GM18858 (cell line): ENCODE data around the gene OR8H3.
"Not testable (repeated sequence)": the region's sequence is repeated elsewhere in the genome, so short reads cannot be mapped to it uniquely, and the experiment has no call there.

Experiments used
- ATAC-seq: cut with Tn5 transposase; IDR thresholded peaks from one replicate; pipeline ENCODE4 v1.9.1; 2021; ENCODE audit not compliant: unreplicated experiment

Gene OR8H3, protein sequence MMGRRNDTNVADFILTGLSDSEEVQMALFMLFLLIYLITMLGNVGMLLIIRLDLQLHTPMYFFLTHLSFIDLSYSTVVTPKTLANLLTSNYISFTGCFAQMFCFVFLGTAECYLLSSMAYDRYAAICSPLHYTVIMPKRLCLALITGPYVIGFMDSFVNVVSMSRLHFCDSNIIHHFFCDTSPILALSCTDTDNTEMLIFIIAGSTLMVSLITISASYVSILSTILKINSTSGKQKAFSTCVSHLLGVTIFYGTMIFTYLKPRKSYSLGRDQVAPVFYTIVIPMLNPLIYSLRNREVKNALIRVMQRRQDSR

DNA sequence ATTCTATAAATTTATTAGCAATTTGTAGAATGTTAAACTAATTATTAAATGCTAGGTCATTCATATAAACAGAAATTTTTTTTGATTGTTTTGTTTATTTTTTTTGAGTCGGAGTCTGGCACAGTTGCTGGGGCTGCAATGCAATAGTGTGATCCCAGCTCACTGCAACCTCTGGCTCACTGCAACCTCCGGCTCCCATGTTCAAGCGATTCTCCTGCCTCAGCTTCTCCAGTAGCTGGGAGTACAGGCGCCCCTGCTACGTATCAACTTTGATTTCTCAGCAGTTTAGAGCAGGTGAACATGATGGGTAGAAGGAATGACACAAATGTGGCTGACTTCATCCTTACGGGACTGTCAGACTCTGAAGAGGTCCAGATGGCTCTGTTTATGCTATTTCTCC is at the start of gene OR8H3:
TSS of gene OR8H3 (plus strand) at position 301 of the 400 bp plus-strand sequence. CDS start at position 301, 0 bp downstream.
- no peak for ATAC-seq

DNA sequence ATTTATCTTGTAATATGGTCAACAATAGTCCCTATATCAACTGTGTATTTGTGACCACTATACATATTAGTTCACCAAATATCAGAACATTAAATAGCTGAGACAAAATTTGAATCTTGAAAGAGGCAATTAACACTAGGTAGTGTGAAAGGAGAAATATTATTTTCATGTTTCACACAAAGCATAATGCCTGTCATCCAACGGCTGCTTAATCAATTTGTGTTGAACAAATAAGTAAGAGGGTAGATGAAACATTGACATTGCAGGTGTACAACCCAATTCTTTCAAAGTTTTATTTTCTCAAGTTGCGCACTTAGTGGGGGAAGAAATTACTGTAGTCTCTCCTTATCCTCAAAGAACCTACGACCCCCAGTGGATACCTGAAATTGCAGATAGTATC is 32.5 kb upstream of the OR8H3 start:
- no peak for ATAC-seq

- ATAC-seq, result no peak
These were observed 29.2 kb upstream of the OR8H3 start, which contains the start of gene OR8I2 for GRCh38 chr11:56093008-56093407. OR8I2 (plus strand) TSS chr11:56093308; CDS start chr11:56093308, 0 bp downstream.

DNA sequence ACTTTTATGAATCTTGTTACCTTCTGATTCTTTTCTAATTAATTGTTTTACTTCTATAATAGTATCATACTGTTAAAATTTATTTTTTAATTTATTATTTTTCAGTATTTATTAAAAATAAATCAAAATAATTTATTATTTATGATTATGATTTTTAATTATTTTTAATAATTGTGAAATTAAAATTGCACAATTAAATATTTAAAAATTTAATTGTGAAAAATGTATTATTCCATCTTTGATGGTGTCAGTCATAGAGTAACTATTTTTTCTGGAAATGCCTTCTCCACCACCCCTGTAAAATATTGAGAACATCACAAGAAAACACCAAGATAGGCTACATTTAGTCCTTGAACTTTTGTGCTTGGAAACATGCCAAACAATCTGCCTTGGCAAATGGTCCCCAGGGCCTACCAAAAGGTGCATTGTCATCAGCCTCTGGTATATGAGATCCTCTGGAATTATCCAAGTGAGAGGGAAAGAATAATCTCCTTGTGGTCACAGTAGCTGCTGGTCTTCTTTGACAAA is 18.9 kb upstream of the OR8H3 start, which contains the start of gene OR8H2:
TSS of gene OR8H2 (plus strand) at position 478 of the 528 bp plus-strand sequence. CDS start 1,356 bp downstream, outside the sequence.
- no peak for ATAC-seq

- ATAC-seq, result no peak
These were observed 18.0 kb downstream of the OR8H3 start, which contains the start of gene OR8J3 for GRCh38 chr11:56140151-56140661. OR8J3 (minus strand) TSS chr11:56140201; CDS start chr11:56137718, 2,483 bp downstream.

- not testable (repeated sequence) for ATAC-seq
These were observed 21.5 kb downstream of the OR8H3 start for GRCh38 chr11:56143681-56144080.

- no peak for ATAC-seq
These were observed 29.2 kb downstream of the OR8H3 start for GRCh38 chr11:56151376-56151775.

GRCh38 chr11:56152333-56152732 is 30.2 kb downstream of the OR8H3 start:
- no peak for ATAC-seq

DNA sequence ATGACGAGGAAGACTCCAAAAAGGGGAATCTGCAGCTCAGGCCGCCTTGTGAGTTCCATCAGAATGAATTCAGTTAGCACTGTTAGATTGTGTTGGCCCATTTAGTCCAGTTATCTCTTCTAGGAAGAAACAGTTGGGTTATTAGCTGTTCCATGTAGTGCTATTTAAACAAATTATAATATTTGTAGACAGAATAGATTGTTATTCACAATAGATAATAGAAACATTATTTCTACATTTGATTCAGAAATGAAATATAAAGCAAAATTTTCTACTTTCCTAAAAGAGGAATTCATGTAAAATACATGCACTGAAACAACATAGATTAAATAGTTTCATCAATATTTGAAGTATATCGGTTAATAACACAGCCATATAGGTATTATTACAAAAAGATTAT is 38.0 kb downstream of the OR8H3 start, which contains the start of gene OR8K5:
TSS of gene OR8K5 (minus strand) at position 101 of the 400 bp plus-strand sequence. CDS start at position 101, 0 bp downstream.
- ATAC-seq, result no peak

DNA sequence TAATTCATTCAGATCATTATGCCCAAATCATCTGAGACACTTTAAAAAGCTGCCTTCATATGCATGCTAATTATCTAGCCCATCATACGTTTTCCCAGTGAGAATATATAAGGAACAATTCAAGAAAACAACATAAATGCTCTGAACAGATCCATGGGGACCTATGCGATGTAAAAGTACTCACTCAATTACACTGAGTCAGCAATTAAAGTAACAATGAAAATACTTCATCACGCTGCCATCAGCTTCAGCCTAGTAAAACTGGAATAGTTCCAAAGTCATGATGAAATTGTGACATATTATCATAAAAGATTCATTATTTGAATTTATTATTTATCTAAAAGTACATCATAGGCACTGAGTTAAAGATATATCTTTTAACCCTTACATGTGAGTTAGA is 41.6 kb downstream of the OR8H3 start:
- no peak for ATAC-seq

GRCh38 chr11:56172256-56172830 is 50.2 kb downstream of the OR8H3 start:
- no peak for ATAC-seq
